HepG2 (cell line): Measurements from ENCODE around the gene COL18A1. TPM values are rescaled to one million over a fixed set of nuclear protein-coding genes. Genes with fewer than 3 reads are reported as not detected.
A peak's percentile ranks its signal among the peaks of the same experiment; 100 is the strongest.

ENCODE experiments used
- ATAC-seq: fragments of 200-7000 bp; cut with Tn5 transposase; 3 replicates; pipeline ENCODE4 v1.9.1; 2020; ENCODE audit warnings: mild to moderate bottlenecking, moderate library complexity
- BruUV-seq: library from RNA; stranded (reverse); fragments of 400-500 nt; replicated peaks from 2 replicates; lab custom pipeline; 2021; lab: Mats Ljungman, UMichigan
- CTCF ChIA-PET: fragments of 300-600 bp; formaldehyde crosslinking; extraction: SDS; loops from one replicate; lab custom pipeline; 2021; ENCODE audit warnings: low total read pairs, inconsistent platforms, low intra/inter-chr PET ratio; lab: Yijun Ruan, JAX
- POLR2A ChIA-PET: fragments of 350-600 bp; sonication (Branson Sonifier 250); formaldehyde crosslinking; loops from one replicate; lab custom pipeline; 2020; ENCODE audit warnings: antibody characterized with exemption, inconsistent platforms; lab: Yijun Ruan, JAX
- DNase-seq: peaks from one replicate; pipeline ENCODE4 v3.0.0-alpha.2; 2015; ENCODE audit warnings: low spot score
- FAIRE-seq: peaks from 3 replicates; lab custom pipeline; 2011; peaks lifted over from hg19 to GRCh38; lab: Jason Lieb, UNC
- H2AFZ ChIP-seq: one replicate; pipeline ENCODE4 v1.6.1; 2011; ENCODE audit warnings: low read length, inconsistent platforms
- H3K27ac ChIP-seq: fragments of 300-600 bp; 3 replicates; pipeline ENCODE4 v1.8.0; 2011; ENCODE audit warnings: mixed run types, mild to moderate bottlenecking, mixed read lengths, low read length, inconsistent platforms; ENCODE audit not compliant: insufficient read depth; ENCODE audit errors: extremely low read length
- H3K27me3 ChIP-seq, 2 experiments: fragments of 200-600 bp in 1 of 2; 2 replicates in 1 of 2; 3 replicates in 1 of 2; pipeline versions ENCODE4 v1.6.0 to v1.8.0; 2011; ENCODE audit warnings: low read length in 2 of 2, mild to moderate bottlenecking in 2 of 2, moderate library complexity in 2 of 2, inconsistent platforms in 1 of 2; ENCODE audit not compliant: insufficient read depth in 2 of 2, control insufficient read depth in 1 of 2
- H3K36me3 ChIP-seq, 2 experiments: fragments of 200-600 bp in 1 of 2; replicated peaks in 1 of 2; 2 replicates in 1 of 2; 3 replicates in 1 of 2; pipeline versions ENCODE4 v1.5.1 to v1.8.0; 2011; ENCODE audit warnings: low read length in 2 of 2, inconsistent platforms in 1 of 2; ENCODE audit not compliant: insufficient read depth in 2 of 2, control insufficient read depth in 1 of 2
- H3K4me1 ChIP-seq: 2 replicates; pipeline ENCODE4 v1.5.1; 2012; ENCODE audit warnings: low read length, inconsistent platforms; ENCODE audit not compliant: insufficient read depth
- H3K4me2 ChIP-seq: 2 replicates; pipeline ENCODE4 v1.6.0; 2011; ENCODE audit warnings: low read depth, low read length, inconsistent platforms
- H3K4me3 ChIP-seq, 3 experiments: fragments of 200-600 bp in 1 of 3; sonication (generic), shearing (Covaris generic) in 1 of 3; replicated peaks in 1 of 3; 2 replicates each; pipeline ENCODE4 v1.5.1; 2011 to 2016; ENCODE audit warnings: low read length in 3 of 3, inconsistent platforms in 2 of 3, low read depth in 2 of 3, mild to moderate bottlenecking in 2 of 3, control low read depth in 1 of 3, mixed read lengths in 1 of 3; ENCODE audit not compliant: insufficient read depth in 1 of 3
- H3K79me2 ChIP-seq: one replicate; pipeline ENCODE4 v1.6.1; 2011; ENCODE audit warnings: low read length, inconsistent platforms; ENCODE audit not compliant: insufficient read depth
- H3K9ac ChIP-seq: 2 replicates; pipeline ENCODE4 v1.6.0; 2011; ENCODE audit warnings: mild to moderate bottlenecking, low read depth, low read length, inconsistent platforms; ENCODE audit not compliant: insufficient read depth
- H3K9me3 ChIP-seq: 2 replicates; pipeline ENCODE4 v1.5.1; 2012; ENCODE audit warnings: mild to moderate bottlenecking, low read length
- H4K20me1 ChIP-seq: 2 replicates; pipeline ENCODE4 v1.6.0; 2011; ENCODE audit warnings: inconsistent platforms, mild to moderate bottlenecking, low read length, moderate library complexity; ENCODE audit not compliant: insufficient read depth
- AGO2 ChIP-seq: fragments of 200-400 bp; formaldehyde crosslinking; optimal IDR thresholded peaks from 2 replicates; pipeline ENCODE3; 2017; ENCODE audit warnings: mild to moderate bottlenecking, low read depth, low read length, moderate library complexity
- CBX2 ChIP-seq, 2 experiments: fragments of 200-600 bp in 1 of 2; sonication (generic); formaldehyde crosslinking in 1 of 2; IDR thresholded peaks; 2 replicates each; pipeline versions ENCODE4 v1.7.0 to v1.8.1; 2018 to 2022; ENCODE audit warnings: low read depth in 2 of 2, low read length in 1 of 2, mild to moderate bottlenecking in 1 of 2, missing genetic modification reagents in 1 of 2
- CERS6 ChIP-seq: sonication (generic); formaldehyde crosslinking; IDR thresholded peaks from 2 replicates; pipeline ENCODE4 v1.5.0; 2020; ENCODE audit warnings: missing genetic modification reagents
- FUBP1 ChIP-seq: sonication (generic); formaldehyde crosslinking; IDR thresholded peaks from 2 replicates; pipeline ENCODE4 v1.5.1; 2020; ENCODE audit warnings: missing genetic modification reagents, mild to moderate bottlenecking, borderline replicate concordance
- HNRNPL ChIP-seq: fragments of 200-400 bp; formaldehyde crosslinking; IDR thresholded peaks from 2 replicates; pipeline ENCODE4 v1.6.1; 2017; ENCODE audit warnings: mild to moderate bottlenecking, low read depth, low read length
- KDM2A ChIP-seq: sonication (generic); formaldehyde crosslinking; IDR thresholded peaks from 2 replicates; pipeline ENCODE4 v1.4.0; 2020; ENCODE audit warnings: low read depth, missing genetic modification reagents, borderline replicate concordance
- NPAS2 ChIP-seq: sonication (generic); formaldehyde crosslinking; IDR thresholded peaks from 2 replicates; pipeline ENCODE4 v1.8.0; 2022; ENCODE audit warnings: mild to moderate bottlenecking, missing genetic modification reagents, borderline replicate concordance
- NR2C2 ChIP-seq: sonication (generic); formaldehyde crosslinking; IDR thresholded peaks from 2 replicates; pipeline ENCODE4 v1.4.0; 2020; ENCODE audit warnings: missing genetic modification reagents, mild to moderate bottlenecking, moderate library complexity, borderline replicate concordance
- POLR2A ChIP-seq, 2 experiments: IDR thresholded peaks; 2 replicates each; pipeline ENCODE4 v1.6.1; 2011; ENCODE audit warnings: low read depth in 2 of 2, low read length in 2 of 2, mild to moderate bottlenecking in 1 of 2, moderate library complexity in 1 of 2; ENCODE audit not compliant: insufficient read depth in 1 of 2
- RBFOX2 ChIP-seq: fragments of 200-400 bp; formaldehyde crosslinking; IDR thresholded peaks from 2 replicates; pipeline ENCODE4 v1.6.1; 2017; ENCODE audit warnings: low read depth, mild to moderate bottlenecking, low read length
- RBM22 ChIP-seq: fragments of 200-400 bp; formaldehyde crosslinking; optimal IDR thresholded peaks from 2 replicates; pipeline ENCODE3; 2017; ENCODE audit warnings: mild to moderate bottlenecking, low read length, moderate library complexity
- SMC3 ChIP-seq: IDR thresholded peaks from 2 replicates; pipeline ENCODE4 v1.6.1; 2011; ENCODE audit warnings: low read length, improper control_type of control experiment
- ZEB1 ChIP-seq: IDR thresholded peaks from 2 replicates; pipeline ENCODE4 v1.6.1; 2012; ENCODE audit warnings: mild to moderate bottlenecking, low read depth, inconsistent platforms; ENCODE audit not compliant: insufficient replicate concordance
- ZFP41 ChIP-seq: sonication (generic); formaldehyde crosslinking; IDR thresholded peaks from 2 replicates; pipeline ENCODE4 v1.4.0; 2020; ENCODE audit warnings: mild to moderate bottlenecking, missing genetic modification reagents, borderline replicate concordance
- ZFP91 ChIP-seq: sonication (generic); formaldehyde crosslinking; IDR thresholded peaks from 2 replicates; pipeline ENCODE4 v1.9.0; 2022; ENCODE audit warnings: missing genetic modification reagents, mild to moderate bottlenecking, borderline replicate concordance
- ZNF274 ChIP-seq: sonication (generic); formaldehyde crosslinking; IDR thresholded peaks from 2 replicates; pipeline ENCODE4 v1.5.1; 2020; ENCODE audit warnings: mild to moderate bottlenecking, missing genetic modification reagents
- ZNF549 ChIP-seq: sonication (generic); formaldehyde crosslinking; IDR thresholded peaks from 2 replicates; pipeline ENCODE4 v1.5.0; 2020; ENCODE audit warnings: missing genetic modification reagents
- ZNF841 ChIP-seq: sonication (generic); formaldehyde crosslinking; IDR thresholded peaks from 2 replicates; pipeline ENCODE4 v1.8.1; 2023; ENCODE audit warnings: missing genetic modification reagents, borderline replicate concordance
- ZNF878 ChIP-seq: sonication (generic); formaldehyde crosslinking; IDR thresholded peaks from 2 replicates; pipeline ENCODE4 v1.8.1; 2023; ENCODE audit warnings: mild to moderate bottlenecking, missing genetic modification reagents, moderate library complexity
- ZZZ3 ChIP-seq: sonication (generic); formaldehyde crosslinking; IDR thresholded peaks from 2 replicates; pipeline ENCODE4 v1.4.0; 2020; ENCODE audit warnings: missing genetic modification reagents, mild to moderate bottlenecking, borderline replicate concordance
- WGBS: methylation state at CpG from one replicate; pipeline ENCODE4 v1.1.6; 2017; ENCODE audit warnings: low lambda C conversion rate; 5-methylcytosine and 5-hydroxymethylcytosine counted together
- in situ Hi-C: cut with HindIII; loops from 2 replicates; pipeline ENCODE4 v1.10.0; 2017; ENCODE audit warnings: low pct_unique_long_range_greater_than_20kb; ENCODE audit not compliant: extremely low pct_ligation_motif_present
- intact Hi-C: fragments of 100-400 bp; cut with micrococcal nuclease; formaldehyde crosslinking; loops from one replicate; pipeline ENCODE4 v1.10.0; 2022; ENCODE audit not compliant: unreplicated experiment
- polyA plus RNA-seq, 8 experiments: library from polyadenylated mRNA; depleted of rRNA in 3 of 8; stranded (reverse) in 7 of 8; unstranded in 1 of 8; fragments of >200 nt; fragmentation: Illumina TruSeq in 4 of 8; extraction: Trizol in 4 of 8; gene quantifications; 2 replicates each; pipeline versions ENCODE4 v1.2.1 to v1.2.3, GENCODE V29; 2011 to 2016; ENCODE audit warnings: low read depth in 4 of 8, missing spikeins in 1 of 8, mixed read lengths in 1 of 8; ENCODE audit not compliant: insufficient read depth in 1 of 8
- total RNA-seq, 5 experiments: library from RNA; depleted of rRNA; stranded (reverse); fragments of >200 nt; fragmentation: Illumina TruSeq; extraction: Trizol; gene quantifications; 2 replicates each; pipeline ENCODE4 v1.2.3, GENCODE V29; 2016; ENCODE audit warnings: low read depth in 1 of 5

The COL18A1 gene
- total and polyA plus RNA-seq, 2 of the 13 experiments (the other 11 are each of a cell fraction or from before 2014, with no cell fraction given) = 79.0 to 102 TPM

GRCh38 chr21:45488931-45489721 lies 84.2 kb downstream of the COL18A1 start:
- in situ Hi-C loops (no loop called here), intact Hi-C loops (no loop called here)
- H4K20me1 ChIP-seq = no peaks in the 10 kb centered on the region
- ChIA-PET CTCF (no interaction called here), POLR2A (interaction anchor here (1.4 kb wide), 1 partner anchor 36 kb away, joined by 3 read pairs; no protein-coding TSS in a partner anchor)
- H3K27me3 ChIP-seq = no peaks in the 10 kb centered on the region
- H3K4me1 ChIP-seq = no peaks in the 10 kb centered on the region; the same call in 1 of the 2 replicates
- no peaks in the 10 kb centered on the region for H3K9me3 ChIP-seq
- H3K9ac ChIP-seq = no peak overlapping the region
- no peak overlapping the region for H2AFZ ChIP-seq
- H3K4me3 ChIP-seq = no peak overlapping the region
- 95% methylated on average over 10 of the region's 36 CpGs for WGBS
- peaks cover 6 to 8% of the 10 kb centered on the region in 2 experiments for H3K36me3 ChIP-seq
- no peak for DNase-seq
- H3K79me2 ChIP-seq = no peaks in the 10 kb centered on the region
- no peak for ATAC-seq
- FAIRE-seq = no peak
- no peak overlapping the region for H3K4me2 ChIP-seq
- BruUV-seq = no TSS peak
- no peak overlapping the region for H3K27ac ChIP-seq
- TF ChIP-seq CERS6 (no peak), KDM2A (no peak), ZNF549 (CRISPR knock-in tag) (no peak), FUBP1 (CRISPR knock-in tag) (no peak), AGO2 (peak; percentile 95), NPAS2 (CRISPR knock-in tag) (no peak), ZZZ3 (no peak), HNRNPL (no peak), RBFOX2 (peak; percentile 29; the same call in 1 of the 2 replicates), ZNF841 (no peak), CBX2 (IDR thresholded peaks at IDR 0.05; ENCODE audit: low read depth, low read length) (no peak), CBX2 (CRISPR knock-in tag; IDR thresholded peaks at IDR 0.05; ENCODE audit: low read depth) (no peak), POLR2A (IDR thresholded peaks at IDR 0.05; ENCODE audit: insufficient read depth in 1 of 2, low read depth in 2 of 2, low read length in 2 of 2) (0 out of 4 replicates have a peak, but pooled peaks of 1 of the 2 experiments have one; percentile 10), ZFP91 (CRISPR knock-in tag) (0 out of 2 replicates have a peak, but pooled peaks have one; percentile 26), ZNF878 (CRISPR knock-in tag) (no peak), ZFP41 (CRISPR knock-in tag) (no peak), NR2C2 (CRISPR knock-in tag) (no peak), RBM22 (peak; percentile 3), ZNF274 (CRISPR knock-in tag) (peak; percentile 42; the same call in 1 of the 2 replicates), SMC3 (no peak), ZEB1 (no peak)
